ENCODE measurements around the gene SESN3.
"Not testable (repeated sequence)": the region's sequence is repeated elsewhere in the genome, so short reads cannot be mapped to it uniquely, and the experiment has no call there.

SESN3 gene, protein sequence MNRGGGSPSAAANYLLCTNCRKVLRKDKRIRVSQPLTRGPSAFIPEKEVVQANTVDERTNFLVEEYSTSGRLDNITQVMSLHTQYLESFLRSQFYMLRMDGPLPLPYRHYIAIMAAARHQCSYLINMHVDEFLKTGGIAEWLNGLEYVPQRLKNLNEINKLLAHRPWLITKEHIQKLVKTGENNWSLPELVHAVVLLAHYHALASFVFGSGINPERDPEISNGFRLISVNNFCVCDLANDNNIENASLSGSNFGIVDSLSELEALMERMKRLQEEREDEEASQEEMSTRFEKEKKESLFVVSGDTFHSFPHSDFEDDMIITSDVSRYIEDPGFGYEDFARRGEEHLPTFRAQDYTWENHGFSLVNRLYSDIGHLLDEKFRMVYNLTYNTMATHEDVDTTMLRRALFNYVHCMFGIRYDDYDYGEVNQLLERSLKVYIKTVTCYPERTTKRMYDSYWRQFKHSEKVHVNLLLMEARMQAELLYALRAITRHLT

DNA sequence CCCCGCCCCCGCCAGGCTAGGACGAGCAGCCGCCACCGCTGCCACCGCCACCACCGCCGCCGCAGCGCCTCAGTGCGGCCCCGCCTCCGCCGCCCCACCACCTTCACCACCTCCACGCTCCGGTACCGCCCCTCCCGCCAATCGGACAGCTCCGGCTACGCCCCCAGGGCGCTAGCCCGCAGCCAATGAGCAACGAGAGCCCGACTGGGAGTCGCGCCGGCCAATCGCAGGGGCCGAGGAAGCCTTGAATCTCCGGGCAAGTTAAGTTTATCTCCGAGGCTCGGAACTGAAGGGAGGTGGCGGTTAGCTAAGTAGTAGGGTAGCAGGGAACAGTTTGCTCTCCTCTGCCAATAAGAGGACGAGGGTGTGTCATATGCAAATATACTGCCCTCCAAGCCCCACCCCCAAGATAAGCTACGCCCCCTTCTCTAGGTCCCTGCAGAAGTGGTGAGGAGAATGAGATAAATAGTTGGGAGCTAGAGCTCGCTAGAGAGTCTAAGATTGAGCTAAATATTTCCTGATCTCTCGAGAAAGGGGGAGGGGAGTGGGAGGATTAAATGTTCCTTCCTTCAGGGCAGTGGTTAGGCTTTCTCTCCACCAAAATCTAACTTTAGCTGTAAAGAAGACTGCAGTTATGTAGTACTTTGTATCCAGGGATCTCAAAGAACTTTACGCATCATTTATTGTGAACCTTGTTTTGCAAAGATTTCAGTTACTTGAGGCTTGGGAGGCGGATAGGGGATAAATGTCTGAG lies at the start of gene SESN3:
Gene SESN3, minus strand, starts transcription at position 76 of the 754 bp plus-strand sequence. CDS start 342 bp downstream, outside the sequence.
- peak; percentile 97 for DNase-seq

- no peak for DNase-seq
These were observed 49.2 kb upstream of the SESN3 start for GRCh38 chr11:95279921-95280868.

- DNase-seq = no peak
These were observed 46.9 kb upstream of the SESN3 start for GRCh38 chr11:95277868-95278267.

DNA sequence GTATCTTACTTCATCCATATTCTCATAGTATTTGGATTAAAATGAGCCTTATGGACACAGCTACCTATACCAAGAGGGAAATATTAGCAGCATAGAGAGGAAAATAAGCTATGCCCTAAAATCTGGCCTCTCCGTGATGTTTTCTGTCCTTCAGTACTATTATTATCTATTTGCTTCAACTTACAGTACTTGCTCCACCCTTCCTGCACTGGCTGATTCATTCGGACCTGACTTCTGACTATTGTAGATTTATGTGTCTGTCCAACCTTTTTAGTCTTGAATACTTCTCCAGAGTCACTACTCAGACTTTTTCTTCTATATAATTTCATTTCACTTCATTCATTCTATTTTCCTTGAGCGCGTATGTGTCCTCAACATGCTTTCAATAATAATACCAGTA lies 45.1 kb upstream of the SESN3 start:
- no peak for DNase-seq

DNA sequence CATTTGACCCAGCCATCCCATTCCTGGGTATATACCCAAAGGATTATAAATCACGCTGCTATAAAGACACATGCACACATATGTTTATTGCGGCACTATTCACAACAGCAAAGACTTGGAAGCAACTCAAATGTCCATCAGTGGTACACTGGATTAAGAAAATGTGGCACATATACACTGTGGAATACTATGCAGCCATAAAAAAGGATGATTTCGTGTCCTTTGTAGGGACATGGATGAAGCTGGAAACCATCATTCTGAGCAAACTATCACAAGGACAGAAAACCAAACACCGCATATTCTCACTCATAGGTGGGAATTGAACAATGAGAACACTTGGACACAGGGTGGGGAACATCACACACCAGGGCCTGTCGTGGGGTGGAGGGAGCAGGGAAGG lies 42.6 kb upstream of the SESN3 start:
- not testable (repeated sequence) for DNase-seq

DNA sequence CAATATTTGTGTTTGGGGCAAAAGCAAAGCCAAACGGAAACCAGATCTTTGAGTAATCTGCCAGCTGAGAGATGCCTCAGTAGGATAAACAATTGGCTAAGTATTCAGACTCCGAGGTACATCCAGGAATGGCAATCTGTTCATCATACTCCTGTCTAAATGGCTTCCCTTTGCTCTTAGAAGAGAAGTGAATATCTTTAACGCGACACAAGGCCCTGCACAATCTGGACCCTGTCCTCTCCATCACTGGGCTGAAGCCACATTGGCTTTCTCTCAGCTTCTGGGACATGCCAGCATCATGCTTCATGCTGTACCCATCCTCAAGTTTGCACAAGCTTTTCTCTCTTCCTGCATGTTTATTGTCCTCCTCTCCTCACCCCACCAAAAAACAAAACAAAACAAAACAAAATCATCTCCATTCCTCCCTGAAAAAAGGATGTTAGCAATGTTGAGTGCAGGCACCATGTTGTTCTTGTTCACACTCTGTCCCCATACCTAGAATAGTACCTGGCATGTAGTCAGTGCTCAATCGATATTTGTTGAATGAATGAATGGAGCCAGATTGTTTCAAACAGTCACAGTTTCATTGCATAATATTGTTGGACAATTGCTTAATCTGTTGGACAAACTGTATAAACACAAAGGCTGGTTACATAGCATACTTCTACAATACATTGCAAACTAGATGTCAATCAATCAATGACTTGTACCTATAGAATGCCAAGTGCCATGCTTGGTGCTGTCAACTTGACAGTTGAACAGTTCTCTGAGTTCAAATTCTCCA lies 38.2 kb upstream of the SESN3 start:
- no peak for DNase-seq

- no peak for DNase-seq
These were observed 37.4 kb upstream of the SESN3 start for GRCh38 chr11:95268391-95268790.

DNA sequence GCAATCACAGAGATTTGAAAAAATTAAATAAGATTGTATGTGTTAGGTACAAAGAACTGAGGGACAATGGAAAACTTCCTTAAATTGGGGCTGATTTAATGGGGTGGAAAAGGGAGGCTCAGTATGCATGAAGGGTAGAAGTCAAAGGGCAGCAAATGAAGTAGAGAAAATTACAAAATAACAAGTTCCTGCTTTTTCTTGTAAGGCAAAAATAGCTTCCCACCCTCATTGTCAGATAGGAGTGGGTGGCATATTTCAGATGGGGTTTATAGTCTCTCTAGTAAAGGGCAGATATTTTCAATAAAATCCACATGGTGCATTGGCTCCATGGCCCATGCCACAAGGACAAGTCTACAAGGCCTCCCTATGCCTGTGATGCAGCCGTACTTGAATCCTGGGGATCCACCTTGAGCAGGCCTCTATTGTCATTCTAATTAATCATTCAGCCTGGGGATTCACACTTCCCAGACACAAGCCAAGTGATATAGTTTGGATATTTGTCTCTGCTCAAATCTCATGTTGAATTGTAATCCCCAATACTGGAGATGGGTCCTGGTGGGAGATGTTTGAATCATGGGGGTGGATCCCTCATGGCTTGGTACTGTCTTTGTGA lies 36.7 kb upstream of the SESN3 start:
- no peak for DNase-seq

DNA sequence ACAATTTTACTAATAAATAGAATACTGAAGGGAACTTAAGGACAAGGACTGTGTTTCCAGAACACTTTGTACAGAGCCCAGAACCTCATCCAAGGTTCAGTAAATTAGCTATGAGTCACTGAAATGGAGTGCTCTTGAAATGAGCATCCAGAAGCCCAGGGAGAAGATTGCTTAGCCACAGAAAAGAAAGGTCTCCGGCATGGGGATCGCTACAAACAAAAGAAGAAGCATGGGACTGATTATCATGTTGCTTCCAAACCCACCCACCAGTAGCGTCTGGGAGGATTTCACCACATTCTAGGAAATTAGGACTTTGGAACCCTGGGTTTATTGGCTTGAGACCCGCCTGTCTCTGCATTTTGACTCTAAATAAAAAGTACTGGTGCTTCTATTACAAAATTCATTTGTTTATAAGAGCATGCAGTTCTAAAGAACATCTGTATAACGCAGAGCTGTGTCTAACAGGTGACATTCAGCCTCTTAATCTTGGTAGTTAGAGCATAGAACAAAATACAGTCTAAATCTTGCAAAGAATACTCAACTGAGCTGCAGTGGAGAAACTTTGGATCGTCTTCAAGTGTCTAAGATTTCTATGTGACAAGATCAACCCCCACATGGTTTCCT lies 35.9 kb upstream of the SESN3 start:
- no peak for DNase-seq

DNA sequence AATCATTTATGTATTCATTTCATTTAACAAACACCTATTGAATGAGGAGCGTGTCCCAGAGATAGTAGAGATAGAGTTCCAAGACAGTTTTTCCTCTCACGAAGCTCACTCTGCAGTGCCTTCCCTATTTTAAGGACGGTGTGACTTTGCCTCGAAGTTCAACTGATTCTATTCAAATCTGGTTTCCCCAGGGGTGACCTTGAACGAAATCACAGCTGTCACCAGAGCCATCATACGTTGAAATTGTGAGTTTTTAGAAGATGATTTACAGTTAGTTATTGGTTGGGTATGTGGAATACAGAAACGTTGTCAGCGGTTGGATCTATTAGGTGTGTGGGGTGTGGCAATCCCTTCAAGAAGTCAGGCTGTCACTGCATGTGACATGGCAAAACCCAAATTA lies 33.9 kb upstream of the SESN3 start:
- DNase-seq = no peak

GRCh38 chr11:95262994-95263765 lies 32.2 kb upstream of the SESN3 start:
- DNase-seq = no peak

DNA sequence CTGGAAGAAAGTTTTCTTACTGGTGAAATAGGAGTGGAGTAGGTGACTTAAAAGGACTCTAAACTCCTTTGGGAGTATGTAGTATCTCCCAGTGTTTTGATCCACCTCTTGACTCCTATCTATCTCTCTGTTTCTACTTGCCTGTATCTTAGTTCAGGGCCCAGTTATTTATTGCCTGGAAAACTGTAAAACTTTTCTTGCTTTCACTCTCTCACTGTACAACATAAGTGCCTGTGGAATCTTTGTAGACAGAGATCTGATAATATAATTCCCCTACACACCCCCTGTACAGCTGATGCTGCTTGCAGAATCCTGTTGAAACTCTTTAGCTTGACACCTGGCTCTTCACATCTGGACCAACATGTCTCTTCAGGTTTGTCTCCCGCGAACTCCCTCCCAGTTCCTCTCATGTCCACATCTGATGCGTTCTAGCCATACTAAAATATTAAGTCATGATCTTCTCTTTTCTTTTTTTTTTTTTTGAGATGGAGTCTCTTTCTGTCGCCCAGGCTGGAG lies 26.5 kb upstream of the SESN3 start:
- DNase-seq = no peak

GRCh38 chr11:95256321-95256779 lies 25.3 kb upstream of the SESN3 start:
- DNase-seq = no peak

DNA sequence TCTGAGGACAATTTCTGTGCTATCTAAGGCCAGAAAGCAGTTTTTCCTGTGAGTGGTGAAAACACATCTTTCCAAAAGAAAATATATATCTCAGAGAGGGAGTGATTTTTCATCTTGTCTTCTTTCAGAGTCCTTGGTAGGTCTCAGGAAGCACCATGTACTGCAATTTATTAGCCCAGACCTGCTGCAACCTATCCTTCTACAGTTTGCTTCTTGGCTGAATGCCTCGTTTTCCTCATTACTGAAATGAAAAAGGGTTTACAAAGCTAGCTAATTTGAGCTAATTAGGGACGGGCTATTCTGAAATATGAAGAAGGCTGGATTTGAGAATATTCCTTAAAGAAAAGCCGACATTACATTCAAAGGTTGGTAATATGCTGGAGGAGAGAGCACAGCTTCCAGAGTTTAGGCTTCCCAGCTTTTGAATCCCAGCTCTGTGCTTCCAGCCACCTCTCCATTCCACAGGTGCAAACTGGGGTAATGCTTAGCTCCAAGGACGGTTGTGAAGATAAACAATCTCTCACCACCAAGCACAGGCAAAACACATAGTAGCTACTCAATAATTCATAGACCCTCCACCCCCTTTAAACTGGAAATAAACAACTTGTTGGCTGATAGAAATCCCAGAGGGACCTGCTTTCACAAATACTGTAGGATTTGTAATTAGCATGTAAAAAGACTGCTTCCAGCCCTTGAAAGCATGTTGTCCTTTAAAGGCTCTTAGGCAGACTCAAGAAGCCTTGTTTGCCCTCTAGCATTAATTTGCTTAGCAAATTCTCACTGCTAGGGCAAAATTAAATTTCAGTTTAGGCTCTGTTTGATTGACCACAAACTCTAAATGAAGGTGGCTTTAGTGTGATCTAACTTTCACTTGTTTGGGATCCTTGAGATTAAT lies 24.5 kb upstream of the SESN3 start:
- no peak for DNase-seq

DNA sequence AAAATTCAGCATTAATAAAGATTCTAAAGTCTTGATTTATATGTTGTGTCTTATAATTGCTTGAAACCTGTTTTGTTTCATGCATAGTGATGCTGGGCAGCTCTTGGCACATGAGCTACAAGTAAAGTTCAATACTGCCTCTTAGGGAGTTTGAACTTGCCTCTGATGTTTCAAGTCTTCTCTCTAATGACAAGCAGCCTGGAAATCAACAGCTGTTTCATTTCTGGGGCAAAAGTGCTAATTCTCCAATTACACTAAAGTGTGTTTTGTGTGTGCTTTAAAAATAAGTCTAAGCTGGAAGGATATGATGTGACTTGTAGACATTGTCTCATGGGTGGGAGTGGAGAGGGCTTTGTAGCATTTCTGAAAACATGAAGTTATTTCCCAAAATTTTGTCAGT lies 23.7 kb upstream of the SESN3 start:
- DNase-seq = no peak

- DNase-seq = peak; percentile 83
These were observed 23.2 kb upstream of the SESN3 start for GRCh38 chr11:95254131-95254704.

GRCh38 chr11:95253141-95253540 lies 22.1 kb upstream of the SESN3 start:
- DNase-seq = no peak

GRCh38 chr11:95252586-95252985 lies 21.6 kb upstream of the SESN3 start:
- DNase-seq = no peak
